GM18505 (cell line): ENCODE measurements around the gene SLC16A11.
"Not testable (repeated sequence)": the region's sequence is repeated elsewhere in the genome, so short reads cannot be mapped to it uniquely, and the experiment has no call there.

Experiments used
- ATAC-seq: cut with Tn5 transposase; IDR thresholded peaks from one replicate; pipeline ENCODE4 v1.9.1; 2021; ENCODE audit not compliant: unreplicated experiment
- POLR2A ChIP-seq: IDR thresholded peaks from 4 replicates; pipeline ENCODE4 v1.6.1; 2011; ENCODE audit warnings: borderline replicate concordance; ENCODE audit not compliant: insufficient read depth, insufficient read length; ENCODE audit errors: extremely low read depth

SLC16A11 gene

DNA sequence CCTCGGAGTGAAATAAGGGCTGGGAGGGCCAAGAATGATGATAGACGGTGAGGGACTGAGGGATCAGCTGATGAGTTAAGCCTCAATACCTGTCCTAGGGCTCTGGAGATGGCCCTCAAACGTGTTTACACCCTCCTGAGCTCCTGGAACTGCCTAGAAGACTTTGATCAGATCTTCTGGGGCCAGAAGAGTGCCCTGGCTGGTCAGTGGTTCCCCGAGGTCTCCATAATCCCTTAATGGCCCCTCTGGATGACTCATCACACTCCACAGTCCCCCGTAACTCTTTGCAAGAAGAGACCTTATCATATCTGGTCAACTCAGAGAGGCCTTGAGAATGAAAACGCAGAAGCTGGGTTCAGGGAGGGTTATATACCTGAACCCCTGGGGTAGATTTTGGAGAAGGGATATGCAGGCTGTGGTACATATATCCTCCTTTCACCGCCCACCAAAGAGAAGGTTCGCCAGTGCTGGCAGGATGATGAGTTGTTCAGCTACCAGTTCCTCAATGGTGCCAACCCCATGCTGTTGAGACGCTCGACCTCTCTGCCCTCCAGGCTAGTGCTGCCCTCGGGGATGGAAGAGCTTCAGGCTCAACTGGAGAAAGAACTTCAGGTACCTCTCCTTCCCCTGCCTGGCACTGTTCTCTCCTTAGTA lies 44.9 kb downstream of the SLC16A11 start:
- TF ChIP-seq POLR2A: no peak
- no peak for ATAC-seq

DNA sequence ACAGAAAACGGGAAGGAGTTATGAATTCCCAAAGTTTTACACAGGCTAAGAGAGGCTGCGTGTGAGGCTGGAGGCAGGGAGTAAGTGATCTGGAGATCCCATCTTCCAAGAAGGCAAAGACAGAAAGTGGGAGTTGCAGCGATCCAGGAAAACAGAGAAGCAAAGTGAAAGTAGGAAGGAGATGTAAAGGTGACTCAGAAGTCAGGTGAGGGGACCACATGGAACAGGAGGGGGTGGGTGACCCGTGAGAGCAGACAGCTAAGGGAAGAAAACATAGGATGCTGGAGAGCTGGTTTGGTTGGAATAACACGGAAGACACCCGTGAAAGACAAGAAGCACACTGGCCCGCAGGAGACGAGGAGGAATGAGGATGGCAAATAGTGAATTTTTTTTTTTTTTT lies 46.7 kb downstream of the SLC16A11 start:
- ATAC-seq: no peak

DNA sequence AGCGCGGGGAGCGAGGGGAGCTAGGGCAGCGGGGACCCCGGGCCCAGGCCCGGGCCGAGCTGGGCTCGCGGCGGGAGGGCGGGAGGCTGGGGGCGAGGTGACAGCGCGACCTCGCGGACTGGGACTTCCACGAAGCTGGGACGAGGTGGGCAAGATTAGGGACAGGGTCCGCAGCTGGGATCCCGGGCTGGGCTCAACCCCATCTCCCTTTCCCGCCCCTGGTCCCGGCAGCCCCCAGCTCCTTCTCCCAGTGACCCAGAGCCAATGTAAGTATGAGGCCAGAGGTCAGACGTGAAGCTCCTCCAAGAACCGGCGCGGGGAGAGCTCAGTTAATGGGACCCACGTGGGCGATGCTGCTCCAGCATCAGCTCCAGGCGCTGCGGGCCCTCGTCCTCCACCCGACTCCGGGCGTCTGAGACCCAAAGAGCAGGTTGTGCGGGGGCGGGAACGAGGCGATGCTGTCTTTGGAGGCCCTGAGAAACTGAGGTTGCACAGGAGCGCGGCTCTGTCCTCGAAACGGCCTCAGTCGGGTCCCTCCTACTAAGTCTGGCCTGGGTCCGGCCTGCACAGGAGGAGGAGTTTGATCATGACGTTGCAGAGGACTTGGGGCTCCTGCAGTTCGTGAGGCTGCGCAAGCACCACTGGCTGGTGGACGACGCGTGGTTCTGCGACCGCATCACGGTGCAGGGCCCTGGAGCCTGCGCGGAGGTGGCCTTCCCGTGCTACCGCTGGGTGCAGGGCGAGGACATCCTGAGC lies 47.5 kb downstream of the SLC16A11 start:
- TF ChIP-seq POLR2A: no peak
- ATAC-seq: no peak

More for the DNA sequence above, 46.7 kb downstream of the SLC16A11 start:
- TF ChIP-seq POLR2A: no peak

DNA sequence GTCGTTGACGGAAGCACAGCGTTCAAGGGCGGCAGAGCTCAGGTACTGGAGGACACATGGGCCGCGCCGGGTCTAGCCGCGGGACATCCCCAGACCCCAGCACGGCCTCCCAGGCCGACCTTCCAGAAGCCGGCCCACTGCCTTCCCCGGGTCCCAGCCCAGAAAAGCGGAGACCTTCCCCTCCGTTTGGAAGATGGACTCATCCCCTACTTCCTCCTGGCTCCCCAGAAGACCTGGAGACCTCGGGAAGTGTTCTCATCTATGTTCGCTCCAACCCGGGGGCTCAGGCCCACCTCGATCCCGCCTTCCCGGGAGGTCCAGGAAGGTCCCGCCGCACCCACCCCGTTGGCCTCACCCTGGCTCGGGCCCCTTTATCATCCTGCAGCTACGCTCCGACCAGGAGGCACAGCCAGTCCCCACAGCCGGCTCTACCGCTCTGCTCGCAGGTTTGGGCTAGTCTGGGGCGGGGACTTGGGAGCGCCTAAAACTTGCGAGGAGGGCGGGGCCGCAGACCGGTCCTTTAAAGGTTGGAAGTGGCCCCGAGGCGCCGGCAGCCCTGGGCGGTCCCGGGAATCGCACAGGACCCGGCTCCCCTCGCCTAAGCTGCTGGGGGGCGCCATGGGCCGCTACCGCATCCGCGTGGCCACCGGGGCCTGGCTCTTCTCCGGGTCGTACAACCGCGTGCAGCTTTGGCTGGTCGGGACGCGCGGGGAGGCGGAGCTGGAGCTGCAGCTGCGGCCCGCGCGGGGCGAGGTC lies 48.2 kb downstream of the SLC16A11 start, which contains the start of gene ALOX12:
TSS of gene ALOX12 (plus strand) at position 550 of the 756 bp plus-strand sequence. CDS start at position 619, 69 bp downstream.
- TF ChIP-seq POLR2A: no peak
- no peak for ATAC-seq

GRCh38 chr17:6994666-6995256 lies 49.1 kb downstream of the SLC16A11 start:
- ATAC-seq: no peak
- no peak for TF ChIP-seq POLR2A

DNA sequence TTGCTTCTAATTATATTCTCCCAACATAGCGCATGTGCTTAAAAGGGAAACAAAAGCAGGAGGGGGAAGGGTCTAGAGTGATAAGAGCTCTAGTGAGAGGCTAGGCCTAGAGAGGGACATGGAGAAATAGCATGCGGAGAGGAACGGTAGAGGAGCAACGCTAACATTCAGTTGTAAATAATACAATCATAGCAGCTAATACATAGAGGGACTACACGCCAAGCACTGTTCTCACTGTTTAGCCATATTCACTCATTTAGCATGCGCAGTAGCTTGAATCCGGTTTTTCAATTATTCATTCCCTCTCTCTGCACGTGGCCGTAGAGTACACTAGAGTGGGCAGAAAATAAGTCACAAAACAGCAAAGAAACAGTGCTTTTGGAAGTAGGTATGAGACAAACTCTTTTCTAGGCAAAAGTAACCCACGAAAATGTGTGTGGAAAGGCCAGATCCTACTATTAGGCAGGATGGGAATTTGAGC lies 49.7 kb downstream of the SLC16A11 start:
- ATAC-seq: no peak
- no peak for TF ChIP-seq POLR2A

DNA sequence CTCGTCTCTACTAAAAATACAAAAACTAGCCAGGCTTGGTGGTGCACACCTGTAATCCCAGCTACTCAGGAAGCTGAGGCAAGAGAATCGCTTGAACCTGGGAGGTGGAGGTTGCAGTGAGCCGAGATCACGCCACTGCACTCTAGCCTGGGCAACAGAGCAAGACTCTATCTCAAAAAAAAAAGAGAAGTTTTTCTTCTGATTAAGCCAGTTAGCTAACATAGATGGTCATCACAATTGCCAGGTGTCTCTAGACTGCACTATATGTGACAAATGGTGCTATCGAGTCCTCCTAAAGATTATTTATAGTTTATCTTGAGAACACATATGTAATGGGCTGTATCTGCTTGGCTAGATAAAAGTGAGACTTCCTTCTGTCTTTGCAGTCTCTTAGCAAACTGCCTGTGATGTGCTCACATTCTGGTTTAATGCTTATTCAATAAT lies 50.3 kb downstream of the SLC16A11 start:
- ATAC-seq: not testable (repeated sequence)
